ENCODE data around the gene DCTPP1.
"Not testable (repeated sequence)": the region's sequence is repeated elsewhere in the genome, so short reads cannot be mapped to it uniquely, and the experiment has no call there.

Gene DCTPP1

DNA sequence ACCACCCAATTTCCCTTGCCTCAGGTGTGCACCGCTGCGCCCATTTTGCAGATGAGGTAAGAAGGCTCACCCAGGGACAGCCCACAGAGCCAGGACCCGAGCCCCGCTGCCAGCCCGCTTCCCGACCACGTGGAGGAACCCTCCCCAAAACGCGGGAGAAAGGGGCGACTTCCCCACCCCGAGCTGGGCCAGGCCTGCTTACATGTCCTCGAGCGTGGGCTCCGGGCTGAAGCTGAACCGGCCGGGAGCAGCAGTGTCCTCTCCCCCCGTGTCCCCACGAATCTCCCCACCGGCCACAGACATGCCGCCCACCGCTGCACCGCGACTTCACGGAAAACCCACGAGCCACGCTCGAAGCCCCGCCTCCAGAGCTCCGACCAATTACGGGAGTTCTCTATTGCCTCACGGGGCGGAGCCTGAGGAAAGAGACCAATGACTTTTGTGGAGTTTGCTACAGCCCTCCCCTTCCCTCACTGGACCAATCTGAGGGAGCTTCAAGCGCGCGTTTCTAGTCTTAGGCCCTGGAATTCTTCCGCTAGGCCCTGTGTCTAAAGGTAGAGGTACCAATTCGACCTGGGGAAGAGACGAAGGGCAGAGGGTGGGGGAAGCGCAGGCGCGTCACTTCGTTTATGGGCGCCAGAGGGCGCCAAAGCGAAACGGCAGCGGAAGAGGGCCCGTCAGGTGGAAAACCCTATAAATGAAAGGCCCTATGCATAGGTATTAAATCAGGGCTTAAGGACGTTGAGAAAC lies at the start of gene DCTPP1:
DCTPP1 (minus strand) TSS at position 353 of the 750 bp plus-strand sequence; CDS start at position 303, 50 bp downstream.
- DNase-seq = peak; percentile 98

GRCh38 chr16:30478766-30479478 lies 49.1 kb upstream of the DCTPP1 start:
- no peak for DNase-seq

- DNase-seq = not testable (repeated sequence)
Observed at GRCh38 chr16:30477773-30478172, 47.9 kb upstream of the DCTPP1 start.

- no peak for DNase-seq
Observed at GRCh38 chr16:30476991-30477390, 47.2 kb upstream of the DCTPP1 start.

DNA sequence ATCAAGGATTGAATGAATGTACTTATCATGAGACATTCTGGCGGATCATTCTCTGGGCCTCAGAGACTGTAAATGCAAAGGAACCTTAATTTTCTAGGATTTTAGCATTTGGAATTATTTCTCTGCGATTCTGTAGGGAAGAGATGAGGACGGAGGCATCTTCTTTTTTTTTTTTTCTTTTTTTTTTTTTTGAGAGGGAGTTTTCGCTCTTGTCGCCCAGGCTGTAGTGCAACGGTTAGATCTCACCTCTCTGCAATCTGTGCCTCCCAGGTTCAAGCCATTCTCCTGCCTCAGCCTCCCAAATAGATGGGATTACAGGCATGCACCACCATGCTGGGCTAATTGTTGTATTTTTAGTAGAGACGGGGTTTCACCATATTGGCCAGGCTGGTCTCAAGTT lies 44.9 kb upstream of the DCTPP1 start:
- no peak for DNase-seq

DNA sequence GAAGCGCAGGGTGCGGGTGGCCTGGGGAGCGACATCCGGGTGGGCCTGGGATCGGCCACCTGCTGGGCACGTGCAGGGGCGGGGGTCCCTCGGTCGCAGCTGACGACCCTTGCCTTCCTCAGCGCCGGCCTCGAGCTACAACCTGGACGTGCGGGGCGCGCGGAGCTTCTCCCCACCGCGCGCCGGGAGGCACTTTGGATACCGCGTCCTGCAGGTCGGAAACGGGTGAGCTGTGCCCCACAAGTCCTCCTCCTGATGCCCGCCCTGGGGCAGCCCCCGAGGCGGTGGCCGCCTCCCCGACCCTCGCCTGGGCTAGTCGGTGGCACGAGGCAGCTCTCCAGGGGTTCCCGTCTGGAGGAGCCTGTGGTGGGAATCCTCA lies 44.2 kb upstream of the DCTPP1 start:
- no peak for DNase-seq

GRCh38 chr16:30473231-30474073 lies 43.6 kb upstream of the DCTPP1 start:
- no peak for DNase-seq

GRCh38 chr16:30472328-30472942 lies 42.6 kb upstream of the DCTPP1 start, which contains the start of gene ITGAL:
Gene ITGAL, plus strand, starts transcription at chr16:30472742. Its CDS starts 96 bp downstream, at chr16:30472838.
- no peak for DNase-seq

DNA sequence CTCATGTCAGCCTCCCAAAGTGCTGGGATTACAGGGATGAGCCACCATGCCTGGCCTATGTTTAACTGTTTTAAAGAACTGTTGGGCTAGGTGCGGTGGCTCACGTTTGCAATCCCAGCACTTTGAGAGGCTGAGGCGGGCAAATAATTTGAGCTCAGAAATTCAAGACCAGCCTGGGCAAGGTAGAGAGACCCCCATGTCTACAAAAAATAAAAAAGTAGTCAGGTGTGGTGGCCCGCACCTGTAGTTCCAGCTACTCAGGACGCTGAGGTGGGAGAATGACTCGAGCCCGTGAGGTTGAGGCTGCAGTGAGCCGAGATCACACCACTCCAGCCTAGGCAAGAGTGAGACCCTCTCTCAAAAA lies 40.8 kb upstream of the DCTPP1 start:
- no peak for DNase-seq

GRCh38 chr16:30470170-30470512 lies 40.3 kb upstream of the DCTPP1 start:
- DNase-seq = no peak

DNA sequence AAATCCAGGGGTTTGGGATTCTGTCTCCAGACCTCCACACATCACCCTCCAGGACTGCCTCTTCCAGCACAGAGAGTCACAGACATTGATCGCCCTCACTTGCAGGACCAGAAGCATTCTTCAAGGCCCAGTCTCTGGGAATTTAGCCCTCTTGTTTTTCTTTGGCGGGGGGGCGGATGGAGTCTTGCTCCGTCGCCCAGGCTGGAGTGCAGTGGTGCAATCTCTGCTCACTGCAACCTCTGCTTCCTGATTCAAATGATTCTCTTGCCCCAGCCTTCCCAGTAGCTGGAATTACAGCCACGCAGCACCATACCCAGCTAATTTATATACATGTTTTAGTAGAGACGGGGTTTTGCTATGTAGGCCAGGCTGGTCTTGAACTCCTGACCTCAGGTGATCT lies 34.2 kb upstream of the DCTPP1 start:
- DNase-seq = no peak

DNA sequence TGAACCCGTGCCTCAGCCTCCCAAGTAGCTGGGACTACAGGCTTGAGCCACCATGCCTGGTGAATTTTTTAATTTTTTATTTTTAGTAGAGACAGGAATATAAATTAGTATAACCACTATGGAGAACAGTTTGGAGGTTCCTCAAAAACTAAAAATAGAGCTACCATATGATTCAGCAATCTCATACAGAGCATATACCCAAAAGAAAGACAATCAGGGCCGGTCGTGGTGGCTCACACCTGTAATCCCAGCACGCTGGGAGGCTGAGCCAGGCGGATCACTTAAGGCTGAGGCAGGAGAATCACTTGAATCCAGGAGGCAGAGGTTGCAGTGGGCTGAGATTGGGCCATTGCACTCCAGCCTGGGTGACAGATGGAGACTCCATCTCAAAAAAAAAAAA lies 31.6 kb upstream of the DCTPP1 start:
- not testable (repeated sequence) for DNase-seq

- no peak for DNase-seq
Observed at GRCh38 chr16:30459456-30459855, 29.6 kb upstream of the DCTPP1 start.

GRCh38 chr16:30458561-30459394 lies 28.9 kb upstream of the DCTPP1 start:
- no peak for DNase-seq

DNA sequence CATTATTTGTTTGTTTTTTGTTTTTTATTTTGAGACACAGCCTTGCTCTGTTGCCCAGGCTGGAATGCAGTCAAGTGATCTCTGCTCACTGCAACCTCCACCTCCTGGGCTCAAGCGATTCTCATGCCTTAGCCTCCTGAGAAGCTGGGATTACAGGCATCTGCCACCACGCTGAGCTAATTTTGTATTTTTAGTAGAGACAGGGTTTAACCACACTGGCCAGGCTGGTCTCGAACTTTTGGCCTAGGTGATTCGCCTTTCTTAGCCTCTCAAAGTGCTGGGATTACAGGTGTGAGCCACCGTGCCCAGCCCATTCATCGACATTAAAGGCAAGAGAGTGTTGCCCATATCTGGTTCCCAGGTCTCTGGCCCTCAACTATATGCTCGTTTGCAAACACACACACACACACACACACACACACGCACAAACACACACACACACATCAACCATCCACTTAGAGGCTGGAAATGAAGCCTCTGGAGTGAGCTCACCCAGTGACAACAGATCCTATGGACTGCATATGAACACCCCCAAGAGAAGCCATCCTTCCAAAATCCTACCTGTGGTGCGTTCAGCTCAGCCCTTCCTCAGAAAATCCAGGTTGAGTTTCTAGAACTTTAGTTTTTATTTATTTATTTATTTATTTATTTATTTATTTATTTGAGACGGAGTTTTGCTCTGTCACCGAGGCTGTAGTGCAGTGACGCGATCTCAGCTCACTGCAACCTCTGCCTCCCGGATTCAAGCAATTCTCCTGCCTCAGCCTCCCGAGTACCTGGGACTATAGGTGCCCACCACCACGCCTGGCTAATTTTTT lies 28.1 kb upstream of the DCTPP1 start:
- no peak for DNase-seq

- DNase-seq = no peak
Observed at GRCh38 chr16:30457256-30457655, 27.4 kb upstream of the DCTPP1 start.

GRCh38 chr16:30456302-30456701 lies 26.5 kb upstream of the DCTPP1 start:
- DNase-seq = no peak

DNA sequence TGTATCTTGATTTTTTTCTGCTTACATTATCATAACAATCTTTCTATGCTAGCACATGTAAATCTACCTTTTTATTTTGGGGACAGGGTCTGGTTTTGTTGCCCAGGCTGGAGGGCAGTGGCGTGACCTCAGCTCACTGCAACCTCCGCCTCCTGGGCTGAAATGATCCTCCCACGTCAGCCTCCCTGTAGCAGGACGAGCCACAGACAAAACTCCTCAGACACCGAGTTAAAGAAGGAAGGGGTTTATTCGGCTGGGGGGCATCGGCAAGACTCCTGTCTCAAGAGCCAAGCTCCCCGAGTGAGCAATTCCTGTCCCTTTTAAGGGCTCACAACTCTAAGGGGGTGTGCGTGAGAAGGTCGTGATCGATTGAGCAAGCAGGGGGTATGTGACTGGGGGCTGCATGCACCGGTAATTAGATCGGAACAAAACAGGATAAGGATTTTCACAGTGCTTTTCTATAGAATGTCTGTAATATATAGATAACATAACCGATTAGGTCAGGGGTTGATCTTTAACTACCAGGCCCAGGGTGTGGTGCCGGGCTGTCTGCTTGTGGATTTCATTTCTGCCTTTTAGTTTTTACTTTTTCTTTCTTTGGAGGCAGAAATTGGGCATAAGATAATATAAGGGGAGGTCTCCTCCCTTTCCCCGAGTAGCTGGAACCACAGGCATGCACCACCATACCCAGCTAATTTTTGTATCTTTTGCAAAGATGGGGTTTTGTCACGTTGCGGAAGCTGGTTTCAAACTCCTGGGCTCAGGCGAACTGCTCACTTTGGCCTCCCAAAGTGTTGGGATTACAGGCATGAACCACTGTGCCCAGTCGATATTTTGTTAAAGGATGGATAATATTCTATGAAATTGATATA lies 23.1 kb upstream of the DCTPP1 start:
- not testable (repeated sequence) for DNase-seq

DNA sequence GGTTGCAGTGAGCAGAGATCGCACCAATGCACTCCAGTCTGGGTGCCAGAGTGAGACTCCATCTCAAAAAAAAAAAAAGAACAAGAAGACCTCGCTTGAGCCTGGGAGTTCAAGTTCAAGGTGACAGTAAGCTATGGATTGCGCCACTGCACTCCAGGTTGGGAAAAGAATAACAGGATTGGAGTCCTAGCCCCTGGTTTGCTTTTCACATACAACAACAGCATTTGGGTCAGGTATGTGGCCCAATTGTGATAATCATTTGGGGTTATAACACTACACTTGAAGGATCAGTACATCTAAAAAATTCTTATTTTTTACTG lies 19.2 kb upstream of the DCTPP1 start:
- no peak for DNase-seq

DNA sequence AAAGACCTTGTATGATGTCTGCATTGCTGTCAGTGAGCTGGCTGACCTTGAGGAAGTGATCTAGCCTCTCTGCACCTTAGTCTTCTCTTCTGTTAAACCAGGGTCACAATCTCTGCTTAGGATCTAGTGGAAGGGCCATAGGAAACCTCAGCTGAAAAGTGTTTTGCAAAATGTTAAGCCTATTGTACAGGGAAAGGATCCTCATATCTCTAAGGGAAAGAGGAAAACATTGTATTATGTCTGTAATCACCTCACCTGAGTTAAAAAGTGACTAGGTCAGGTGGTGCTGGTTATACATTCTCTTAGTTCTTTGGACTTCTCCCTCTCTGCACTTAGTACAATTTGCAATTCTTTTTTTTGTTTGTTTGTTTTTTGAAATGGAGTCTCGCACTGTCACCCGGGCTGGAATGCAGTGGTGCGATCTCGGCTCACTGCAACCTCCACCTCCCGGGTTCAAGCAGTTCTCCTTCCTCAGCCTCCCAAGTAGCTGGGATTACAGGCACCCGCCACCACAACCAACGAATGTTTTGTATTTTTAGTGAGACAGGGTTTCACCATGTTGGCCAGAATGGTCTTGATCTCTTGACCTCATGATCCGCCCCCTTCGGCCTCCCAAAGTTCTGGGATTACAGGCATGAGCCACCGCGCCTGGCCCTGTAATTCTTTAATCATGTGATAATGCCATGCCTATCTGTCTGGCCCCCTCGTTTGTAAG lies 17.8 kb upstream of the DCTPP1 start:
- DNase-seq = no peak
